ENCODE measurements around the gene PFKP.

PFKP gene

DNA sequence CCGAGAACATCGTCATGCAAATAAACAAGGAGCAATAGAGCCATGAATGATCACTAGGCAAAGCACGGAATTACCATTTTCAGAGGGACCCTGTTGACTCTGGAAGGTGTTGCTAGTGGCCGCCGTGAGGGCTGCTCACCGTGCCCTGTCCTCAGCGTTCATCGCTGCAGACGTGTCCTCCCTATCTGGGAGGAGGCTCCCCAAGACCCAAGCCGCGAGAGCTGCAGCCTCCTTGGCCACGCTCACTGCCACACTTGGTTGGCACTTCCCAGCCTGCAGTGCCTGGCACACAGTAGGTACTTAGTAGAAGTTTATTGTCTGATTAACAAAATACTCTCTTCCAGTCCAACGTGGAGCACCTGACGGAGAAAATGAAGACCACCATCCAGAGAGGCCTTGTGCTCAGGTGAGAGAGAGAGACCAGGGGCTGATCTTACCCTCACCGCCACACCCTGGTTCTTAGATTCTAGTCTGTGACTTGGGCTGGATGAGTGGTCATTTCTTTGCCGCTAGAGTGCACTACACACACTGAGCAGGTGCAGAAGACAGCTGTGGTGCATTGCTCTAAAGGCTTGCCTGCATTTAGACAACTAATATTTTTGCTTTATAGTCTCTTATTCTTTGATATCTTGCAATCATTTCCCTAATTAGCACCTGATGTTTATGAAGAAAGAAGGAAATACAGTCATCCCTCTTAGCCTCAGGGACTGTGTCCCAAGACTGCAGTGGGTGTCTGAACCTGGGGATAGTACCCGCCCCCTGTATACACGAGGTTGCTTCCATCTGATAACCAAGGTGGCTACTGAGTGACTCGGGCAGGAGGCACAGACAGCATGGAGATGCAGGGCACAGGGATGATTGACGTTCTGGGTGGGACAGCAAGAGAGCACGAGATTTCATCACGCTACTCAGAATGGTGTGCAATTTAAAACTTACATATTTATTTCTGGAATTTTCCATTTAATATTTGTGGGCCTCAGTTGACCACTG is 65.0 kb downstream of the PFKP start:
- no peak for TF ChIP-seq CTCF (IDR thresholded peaks at IDR 0.05; ENCODE audit: low read depth, low read length)
- no peak overlapping the region for H3K4me3 ChIP-seq (replicated peaks in 1 of 2; ENCODE audit: low read depth in 2 of 2, low read length in 2 of 2)
- DNase-seq (ENCODE audit: low read depth in 2 of 2) = peak in 1 of 2 donors; percentile 26

- TF ChIP-seq CTCF (IDR thresholded peaks at IDR 0.05; ENCODE audit: low read depth, low read length) = no peak
- no peak for DNase-seq (ENCODE audit: low read depth in 2 of 2)
- no peak overlapping the region for H3K4me3 ChIP-seq (replicated peaks in 1 of 2; ENCODE audit: low read depth in 2 of 2, low read length in 2 of 2)
These were observed 66.6 kb downstream of the PFKP start for GRCh38 chr10:3133948-3134347.

DNA sequence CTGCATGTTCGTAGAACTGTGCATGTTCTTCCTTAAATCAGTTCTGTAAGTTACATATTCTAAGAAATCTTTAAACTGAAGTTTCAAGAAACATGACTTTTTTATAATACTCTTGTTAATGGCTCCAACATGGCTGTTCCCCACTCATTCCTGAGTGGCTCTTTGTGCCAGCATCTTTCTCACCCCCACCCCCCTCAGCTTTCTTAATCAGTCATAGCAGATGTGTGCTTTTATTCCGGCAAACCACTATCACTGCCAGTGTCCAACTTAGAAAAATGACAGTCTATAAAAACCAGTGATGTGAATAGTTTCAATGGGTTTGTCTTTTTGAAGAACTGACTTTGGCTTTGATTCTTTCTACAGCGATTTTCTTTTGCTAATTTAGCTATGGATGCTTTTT is 67.7 kb downstream of the PFKP start:
- no peak overlapping the region for H3K4me3 ChIP-seq (replicated peaks in 1 of 2; ENCODE audit: low read depth in 2 of 2, low read length in 2 of 2)
- TF ChIP-seq CTCF (IDR thresholded peaks at IDR 0.05; ENCODE audit: low read depth, low read length) = no peak
- no peak for DNase-seq (ENCODE audit: low read depth in 2 of 2)

DNA sequence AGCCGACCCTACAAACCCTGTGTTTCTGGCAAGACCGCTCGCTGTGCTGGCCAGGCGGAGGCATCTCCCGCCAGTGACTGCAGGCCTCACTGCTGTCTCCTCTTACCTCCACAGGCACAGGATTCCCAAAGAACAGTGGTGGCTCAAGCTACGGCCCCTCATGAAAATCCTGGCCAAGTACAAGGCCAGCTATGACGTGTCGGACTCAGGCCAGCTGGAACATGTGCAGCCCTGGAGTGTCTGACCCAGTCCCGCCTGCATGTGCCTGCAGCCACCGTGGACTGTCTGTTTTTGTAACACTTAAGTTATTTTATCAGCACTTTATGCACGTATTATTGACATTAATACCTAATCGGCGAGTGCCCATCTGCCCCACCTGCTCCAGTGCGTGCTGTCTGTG is 69.0 kb downstream of the PFKP start:
- DNase-seq (ENCODE audit: low read depth in 2 of 2) = peak; percentile 50 to 53
- no peak overlapping the region for H3K4me3 ChIP-seq (replicated peaks in 1 of 2; ENCODE audit: low read depth in 2 of 2, low read length in 2 of 2)
- TF ChIP-seq CTCF (IDR thresholded peaks at IDR 0.05; ENCODE audit: low read depth, low read length) = no peak

DNA sequence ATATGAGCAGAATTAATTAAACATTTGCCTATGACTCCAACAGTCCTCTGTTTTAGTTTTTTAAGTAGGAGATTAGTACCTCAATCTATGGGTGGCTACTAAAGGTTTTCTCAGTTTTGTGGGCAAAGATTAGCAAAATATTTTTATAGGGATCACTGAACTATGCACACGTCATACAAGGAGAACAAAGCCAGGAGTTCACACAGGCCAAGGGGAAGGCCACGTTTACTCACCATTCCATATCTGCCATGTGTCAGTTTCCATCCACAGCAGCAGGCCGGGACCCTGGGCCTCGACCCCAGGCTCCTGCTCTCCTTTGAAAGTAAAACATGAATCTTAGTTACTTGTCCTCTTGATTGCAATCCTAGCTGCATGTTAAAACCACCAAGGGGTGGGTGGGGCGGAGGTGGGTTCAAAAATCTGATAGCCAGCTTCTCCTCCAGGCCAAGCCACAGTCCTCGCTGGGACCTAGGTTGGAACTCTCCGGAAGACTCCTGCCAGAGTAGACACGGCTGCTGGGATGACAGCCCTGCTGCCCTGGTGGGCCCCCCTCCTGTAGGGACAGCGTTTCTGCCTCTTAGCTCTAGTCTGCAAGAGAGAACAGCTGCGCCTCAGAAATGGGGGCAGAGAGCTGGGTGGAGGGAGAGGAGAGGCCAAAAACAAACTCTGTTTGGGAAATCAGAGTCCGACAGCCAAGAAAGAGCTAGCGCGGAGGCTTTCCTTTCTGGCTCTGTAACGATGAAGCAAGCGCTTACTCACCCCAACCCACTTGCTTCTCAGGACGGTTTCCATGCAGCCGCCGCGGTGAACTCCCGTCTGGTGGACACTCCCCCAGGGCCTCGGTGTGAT is 69.6 kb downstream of the PFKP start:
- DNase-seq (ENCODE audit: low read depth in 2 of 2) = peak; percentile 91 to 93
- TF ChIP-seq CTCF (IDR thresholded peaks at IDR 0.05; ENCODE audit: low read depth, low read length) = no peak
- H3K4me3 ChIP-seq (replicated peaks in 1 of 2; ENCODE audit: low read depth in 2 of 2, low read length in 2 of 2) = no peak overlapping the region

DNA sequence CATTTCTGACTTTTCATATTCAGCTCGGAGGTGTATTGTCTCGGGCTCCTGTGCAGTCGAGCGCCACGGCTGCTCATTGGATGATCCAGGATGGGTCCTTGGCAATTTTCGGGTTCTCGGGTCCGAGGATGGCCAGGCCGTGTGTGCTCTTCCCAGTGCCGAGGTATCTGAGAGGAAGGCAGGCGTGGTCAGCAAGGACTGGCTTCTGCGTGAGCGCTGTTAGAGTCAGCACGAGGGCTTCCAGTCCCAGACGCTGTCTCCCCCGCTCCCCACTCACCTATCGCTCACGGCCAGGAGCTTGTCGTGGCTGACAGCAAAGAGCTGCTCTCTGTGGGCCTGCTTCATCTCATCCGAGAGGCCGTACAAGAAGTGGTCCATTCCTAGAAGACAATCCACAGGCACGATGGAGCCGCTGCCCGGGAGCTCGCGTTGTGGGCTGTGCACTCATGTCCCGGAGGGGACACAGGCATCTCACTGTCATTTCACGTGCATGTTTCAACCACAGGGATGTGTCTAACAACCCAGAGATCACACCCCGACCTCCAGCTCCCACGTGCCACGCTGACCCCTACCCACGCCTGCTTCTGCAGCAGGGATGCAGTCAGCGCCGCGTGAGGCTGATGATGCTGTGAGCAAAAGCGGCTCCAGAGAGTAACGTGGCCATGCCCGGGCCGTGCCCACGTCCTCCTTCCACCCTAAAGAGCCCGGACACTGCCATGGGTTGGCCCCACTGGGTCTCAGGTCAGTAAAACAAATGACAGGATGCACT is 70.8 kb downstream of the PFKP start:
- H3K4me3 ChIP-seq (replicated peaks in 1 of 2; ENCODE audit: low read depth in 2 of 2, low read length in 2 of 2) = no peak overlapping the region
- no peak for TF ChIP-seq CTCF (IDR thresholded peaks at IDR 0.05; ENCODE audit: low read depth, low read length)
- DNase-seq (ENCODE audit: low read depth in 2 of 2) = no peak

Measured in cardiac fibroblast (primary cell).